Adrenal gland (tissue), 12 donors: Measurements from ENCODE around the gene ABHD6. TPM values are rescaled to one million over a fixed set of nuclear protein-coding genes. Genes with fewer than 3 reads are reported as not detected.

ENCODE experiments used
- DNase-seq, 7 donors: peaks; one replicate each; pipeline ENCODE4 v3.0.0-alpha.2; 2019 to 2020
- H3K27ac ChIP-seq, 5 donors: fragments of 200-600 bp; sonication (generic) in 4 of 5; 1 replicate in 3 of 5; 2 replicates in 2 of 5; pipeline versions ENCODE4 v1.5.1 to v1.8.0; 2016 to 2020; ENCODE audit warnings: mild to moderate bottlenecking in 1 of 5
- H3K27me3 ChIP-seq: fragments of 200-600 bp; 2 replicates; pipeline ENCODE4 v1.8.0; 2021
- H3K36me3 ChIP-seq, 2 donors: fragments of 200-600 bp; replicated peaks in 1 of 2; 1 replicate in 1 of 2; 2 replicates in 1 of 2; pipeline versions ENCODE4 v1.5.1 to v1.8.0; 2018 to 2022
- H3K4me1 ChIP-seq, 2 donors: fragments of 200-600 bp; replicated peaks in 1 of 2; 1 replicate in 1 of 2; 2 replicates in 1 of 2; pipeline versions ENCODE4 v1.5.1 to v1.8.0; 2018 to 2021
- H3K4me3 ChIP-seq, 4 donors: fragments of 200-600 bp; sonication (generic) in 3 of 4; one replicate each; pipeline ENCODE4 v1.5.1; 2016 to 2018
- H3K9me3 ChIP-seq, 3 donors: fragments of 200-600 bp; sonication (generic) in 1 of 3; replicated peaks in 1 of 3; 1 replicate in 2 of 3; 2 replicates in 1 of 3; pipeline versions ENCODE4 v1.5.1 to v1.8.0; 2016 to 2021
- CTCF ChIP-seq, 6 experiments: fragments of 450-650 bp in 4 of 6; fragments of 200-600 bp in 2 of 6; sonication (generic) in 1 of 6; IDR thresholded peaks; 1 replicate in 5 of 6; 2 replicates in 1 of 6; pipeline versions ENCODE4 v1.5.1 to v1.8.0; 2016 to 2021; ENCODE audit warnings: antibody characterized with exemption in 6 of 6, mild to moderate bottlenecking in 2 of 6, moderate library complexity in 1 of 6
- POLR2A ChIP-seq, 2 donors: fragments of 450-650 bp; IDR thresholded peaks; one replicate each; pipeline ENCODE4 v1.6.1; 2017; ENCODE audit warnings: antibody characterized with exemption in 2 of 2, mild to moderate bottlenecking in 2 of 2, moderate library complexity in 1 of 2
- WGBS, 4 donors: extraction: QIAGEN DNeasy Blood & Tissue Kit in 2 of 4; methylation state at CpG; one replicate each; pipeline versions ENCODE4 v1.1.5 to v1.1.7; 2013 to 2017; 5-methylcytosine and 5-hydroxymethylcytosine counted together
- intact Hi-C, 2 donors: fragments of 100-400 bp; cut with DNase I; formaldehyde crosslinking; loops; one replicate each; pipeline versions ENCODE4 v1.14.1 to v1.15.0; 2022 to 2023
- polyA plus RNA-seq, 3 donors: library from polyadenylated mRNA; stranded (reverse); fragments of 200-250 nt in 2 of 3; fragments of 350-450 nt in 1 of 3; fragmentation: Illumina TruSeq in 1 of 3; extraction: RNeasy Lipid Tissue Mini Kit (QIAGEN cat#74804) in 1 of 3; gene quantifications; one replicate each; pipeline ENCODE4 v1.2.3, GENCODE V29; 2013 to 2014
- total RNA-seq, 9 donors: library from RNA; depleted of rRNA in 4 of 9; stranded (reverse); fragments of >200 nt in 4 of 9; fragments of 120-200 nt in 1 of 9; fragmentation: NEBNext Ultra II Directional in 1 of 9; extraction: Animal tissue kit (Norgen Biotek cat#: 25700) in 1 of 9; gene quantifications; one replicate each; pipeline versions ENCODE4 v1.1.0 to v1.2.4, GENCODE V29; 2013 to 2023
- donor health status: healthy with polysubstance abuse.
- donor health status: Bipolar disorder and iron deficiency.
- donor health status: DM: yes; HTN: yes; CAD: no.
- donor health status: DM: no; HTN: no; CAD: no.
- donor health status: DM: no; HTN: no; CAD: no.
- donor health status: DM: yes; HTN: yes; CAD: no.

The ABHD6 gene
- total and polyA plus RNA-seq, 12 donors: 10.2 to 57.3 (median 27.7) TPM

GRCh38 chr3:58324391-58325390, 87.1 kb downstream of the ABHD6 start:
- Histone ChIP-seq H3K4me1 (peaks cover 17 to 32% of the 10 kb centered on the region in 2 donors), H3K36me3 (no peaks in the 10 kb centered on the region), H3K9me3 (no peaks in the 10 kb centered on the region), H3K27ac (peak overlapping the region in 4 of 5 donors; percentile 13 to 77 (median 46)), H3K27me3 (no peaks in the 10 kb centered on the region), H3K4me3 (no peak overlapping the region)
- TF ChIP-seq CTCF (IDR thresholded peaks at IDR 0.05): no peak
- TF ChIP-seq POLR2A (IDR thresholded peaks at IDR 0.05): no peak
- no peak for DNase-seq
- 73 to 77% (median 75%) methylated on average over 7 of the region's 7 CpGs for WGBS, 4 donors
- intact Hi-C loops: loop anchor here (5.0 to 10.0 kb wide), 4 partner anchors 88 to 300 kb away; no protein-coding TSS in a partner anchor

GRCh38 chr3:58325525-58325992, 88.0 kb downstream of the ABHD6 start:
- DNase-seq: no peak
- H3K9me3 ChIP-seq: no peaks in the 10 kb centered on the region
- no peaks in the 10 kb centered on the region for H3K36me3 ChIP-seq
- 14 to 28% (median 19%) methylated on average over 2 of the region's 2 CpGs for WGBS, 4 donors
- intact Hi-C loops: loop anchor here (5.0 to 10.0 kb wide), 2 partner anchors 87 to 299 kb away; no protein-coding TSS in a partner anchor
- TF ChIP-seq POLR2A (IDR thresholded peaks at IDR 0.05) (no peak), CTCF (IDR thresholded peaks at IDR 0.05) (no peak)
- peak overlapping the region in 4 of 5 donors; percentile 13 to 77 (median 46) for H3K27ac ChIP-seq
- H3K27me3 ChIP-seq: no peaks in the 10 kb centered on the region
- no peak overlapping the region for H3K4me3 ChIP-seq
- H3K4me1 ChIP-seq: peaks cover 17 to 32% of the 10 kb centered on the region in 2 donors

- intact Hi-C loops: loop anchor here (5.0 to 10.0 kb wide), 2 partner anchors 86 to 298 kb away; no protein-coding TSS in a partner anchor
- 95 to 97% (median 96%) methylated on average over 8 of the region's 8 CpGs for WGBS, 4 donors
- H3K4me3 ChIP-seq: no peak overlapping the region
- H3K27ac ChIP-seq: peak overlapping the region in 2 of 5 donors; percentile 68 to 77
- no peak for DNase-seq
- H3K4me1 ChIP-seq: peaks cover 17 to 32% of the 10 kb centered on the region in 2 donors
- no peaks in the 10 kb centered on the region for H3K27me3 ChIP-seq
- H3K36me3 ChIP-seq: no peaks in the 10 kb centered on the region
- no peaks in the 10 kb centered on the region for H3K9me3 ChIP-seq
- TF ChIP-seq POLR2A (IDR thresholded peaks at IDR 0.05): no peak
- TF ChIP-seq CTCF (IDR thresholded peaks at IDR 0.05): no peak
These were observed 88.8 kb downstream of the ABHD6 start for GRCh38 chr3:58326267-58326900.
